Colon (tissue), 2 donors: ENCODE results near the gene MSI2.

ENCODE experiments used
- FAIRE-seq: peaks from 2 replicates; lab custom pipeline; 2012; peaks lifted over from hg19 to GRCh38; lab: Jason Lieb, UNC
- donor health status: control.
- donor health status: control.

The MSI2 gene

GRCh38 chr17:57622683-57623433 lies 366.5 kb downstream of the MSI2 start:
- no peak for FAIRE-seq

DNA sequence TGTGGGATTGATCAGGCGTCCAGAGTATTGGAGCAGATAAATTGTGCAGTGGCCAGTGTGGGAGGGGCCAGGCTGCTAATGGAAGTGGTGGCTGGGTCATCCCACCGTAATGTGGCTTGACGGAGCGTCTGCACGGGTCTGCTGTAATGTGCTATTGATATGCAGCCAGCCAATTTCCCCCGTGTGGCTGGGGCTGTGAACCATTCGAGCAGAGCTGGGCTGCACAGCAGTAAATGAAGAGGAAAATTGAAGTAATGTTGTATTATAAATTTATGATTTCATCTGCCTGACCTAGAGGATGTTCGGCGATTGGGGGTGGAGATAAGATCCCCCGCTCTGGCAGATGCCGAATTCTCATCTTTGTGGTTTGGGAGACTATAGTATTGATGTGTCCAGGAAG lies 367.3 kb downstream of the MSI2 start:
- no peak for FAIRE-seq

- FAIRE-seq = no peak
Observed at GRCh38 chr17:57624386-57624785, 368.1 kb downstream of the MSI2 start.

DNA sequence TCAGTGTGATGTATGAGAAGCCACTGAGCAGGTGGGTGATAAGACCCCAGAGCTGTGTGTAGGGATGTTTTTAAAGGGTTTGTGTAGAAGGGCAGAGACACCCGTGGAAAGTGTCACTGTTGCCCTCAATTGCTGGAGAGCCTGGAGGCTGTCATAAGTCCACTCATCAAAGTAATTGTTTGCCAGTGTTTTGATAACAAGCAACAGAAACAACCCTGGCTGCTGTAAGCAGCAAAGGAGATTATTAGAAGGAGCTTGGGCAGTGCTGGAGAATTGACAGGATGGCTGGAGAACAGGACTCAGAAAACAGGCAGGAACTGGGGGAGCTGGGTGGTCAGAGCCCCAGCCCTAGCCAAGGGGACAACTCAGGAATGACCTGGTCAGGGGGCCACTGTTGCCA lies 369.2 kb downstream of the MSI2 start:
- no peak for FAIRE-seq

- FAIRE-seq = no peak
Observed at GRCh38 chr17:57625957-57626356, 369.6 kb downstream of the MSI2 start.

DNA sequence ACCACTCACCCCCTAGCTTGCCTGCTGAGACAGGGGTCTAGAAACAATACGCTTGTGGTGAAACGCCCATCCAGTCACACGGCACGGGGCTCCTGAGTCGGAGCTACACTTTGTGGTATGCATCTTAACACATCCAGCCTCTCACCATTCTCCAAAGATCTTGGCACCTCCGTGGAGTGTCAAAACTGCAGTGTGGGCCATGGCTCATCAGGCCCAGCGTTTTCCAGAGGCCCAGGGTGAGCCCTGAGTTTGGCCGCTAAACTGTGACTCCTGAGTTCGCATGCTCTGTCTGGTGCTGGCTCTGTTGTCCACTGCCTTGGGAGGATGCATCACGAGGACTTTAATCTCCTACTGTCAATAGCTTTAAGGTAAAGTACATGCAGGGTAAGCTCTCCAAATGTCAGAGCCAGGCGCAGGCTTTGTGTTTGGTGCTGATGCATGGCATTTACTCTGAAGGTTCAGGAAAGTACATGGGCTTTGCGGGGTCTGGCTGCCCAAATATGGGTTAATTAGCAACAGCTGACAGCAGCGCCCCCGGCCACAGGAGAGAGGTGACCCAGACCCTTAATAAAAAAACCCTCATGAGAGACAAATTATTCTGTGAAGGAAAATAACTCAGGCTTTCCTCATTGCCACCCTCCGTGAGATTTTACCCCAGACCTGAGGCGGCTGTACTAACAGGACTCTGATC lies 370.3 kb downstream of the MSI2 start:
- no peak for FAIRE-seq

DNA sequence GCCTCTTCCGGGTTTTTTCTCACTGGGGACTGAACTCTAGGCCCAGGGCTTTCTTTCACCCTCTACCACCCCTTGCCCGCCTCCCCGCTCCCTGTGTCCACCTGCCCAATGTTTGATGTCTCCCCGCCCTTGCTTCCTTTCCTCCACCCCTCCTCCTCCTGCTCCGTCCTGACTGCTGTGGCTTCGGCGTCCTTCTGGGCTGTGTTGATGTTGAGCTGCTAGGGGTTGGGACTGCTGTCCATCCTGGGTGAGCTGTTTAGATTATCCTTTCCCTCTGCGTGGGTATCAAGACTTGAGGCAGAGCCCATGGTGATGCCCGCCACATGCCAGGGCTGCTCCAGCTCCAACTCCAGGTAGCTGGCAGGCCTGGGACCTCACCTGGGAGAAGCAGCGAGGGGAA lies 371.3 kb downstream of the MSI2 start:
- FAIRE-seq = no peak

GRCh38 chr17:57628421-57628820 lies 372.1 kb downstream of the MSI2 start:
- FAIRE-seq = no peak

- no peak for FAIRE-seq
Observed at GRCh38 chr17:57629470-57629869, 373.1 kb downstream of the MSI2 start.

DNA sequence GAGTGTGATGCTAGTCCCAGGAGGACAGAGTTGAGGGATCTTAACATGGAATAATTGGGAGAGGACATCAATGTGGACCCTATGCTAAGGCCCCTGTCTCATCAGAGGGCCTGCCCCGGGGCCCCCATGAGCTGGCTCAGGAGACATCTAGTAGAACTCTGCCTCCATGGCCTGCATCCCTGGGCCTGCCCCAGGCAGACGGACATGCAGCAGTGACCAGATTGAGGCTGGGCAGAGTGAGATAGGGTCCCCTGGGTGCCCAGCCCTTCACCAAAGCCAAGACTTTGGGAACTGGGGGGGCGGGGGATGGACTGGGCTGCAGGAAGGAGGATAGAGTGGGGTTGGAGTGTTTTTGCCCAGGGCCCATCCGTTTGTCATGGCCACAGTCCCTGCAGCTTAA lies 373.6 kb downstream of the MSI2 start:
- FAIRE-seq = no peak

DNA sequence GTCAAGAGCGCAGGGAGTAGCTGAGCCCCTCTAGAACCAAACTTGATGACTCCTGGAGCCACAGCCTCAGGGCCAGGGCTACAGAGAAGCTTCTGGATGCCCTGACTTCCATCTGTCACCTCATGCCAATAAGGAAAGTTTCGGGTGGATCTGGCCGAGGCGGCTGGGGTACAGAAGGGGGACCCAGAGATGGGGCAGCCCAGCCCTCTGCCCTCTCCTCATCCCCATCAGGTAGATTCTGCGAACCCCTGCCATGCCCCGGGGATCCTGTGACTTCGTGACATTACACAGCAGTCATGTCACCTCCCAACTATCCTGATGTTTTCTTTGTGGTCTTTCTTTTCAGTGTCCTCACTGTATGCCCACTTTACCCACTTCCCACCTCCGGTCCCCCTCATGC lies 374.4 kb downstream of the MSI2 start:
- no peak for FAIRE-seq

- FAIRE-seq = no peak
Observed at GRCh38 chr17:57631871-57632270, 375.5 kb downstream of the MSI2 start.

DNA sequence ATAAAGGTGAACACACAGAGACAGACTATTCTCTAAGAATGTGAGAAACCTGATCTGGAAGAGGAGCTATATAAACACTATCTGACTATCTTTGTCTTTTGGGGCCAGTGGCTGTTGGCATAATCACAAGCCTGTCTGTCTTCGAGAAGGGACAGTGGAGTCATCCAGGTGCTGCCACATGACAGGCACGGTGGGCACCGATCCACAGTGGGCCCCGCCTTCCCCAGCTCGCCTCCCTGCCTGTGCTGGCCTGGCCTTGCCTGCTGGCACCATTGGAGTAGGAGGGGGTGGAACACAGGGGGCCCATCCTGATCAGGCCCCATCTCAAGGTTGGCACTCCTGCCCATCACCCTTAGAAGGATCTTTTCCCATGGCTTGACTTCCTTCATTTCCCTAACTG lies 376.0 kb downstream of the MSI2 start:
- no peak for FAIRE-seq

- FAIRE-seq = no peak
Observed at GRCh38 chr17:57633236-57633635, 376.9 kb downstream of the MSI2 start.

GRCh38 chr17:57634713-57635465 lies 378.6 kb downstream of the MSI2 start:
- FAIRE-seq = no peak

GRCh38 chr17:57636274-57636673 lies 380.0 kb downstream of the MSI2 start:
- FAIRE-seq = no peak

DNA sequence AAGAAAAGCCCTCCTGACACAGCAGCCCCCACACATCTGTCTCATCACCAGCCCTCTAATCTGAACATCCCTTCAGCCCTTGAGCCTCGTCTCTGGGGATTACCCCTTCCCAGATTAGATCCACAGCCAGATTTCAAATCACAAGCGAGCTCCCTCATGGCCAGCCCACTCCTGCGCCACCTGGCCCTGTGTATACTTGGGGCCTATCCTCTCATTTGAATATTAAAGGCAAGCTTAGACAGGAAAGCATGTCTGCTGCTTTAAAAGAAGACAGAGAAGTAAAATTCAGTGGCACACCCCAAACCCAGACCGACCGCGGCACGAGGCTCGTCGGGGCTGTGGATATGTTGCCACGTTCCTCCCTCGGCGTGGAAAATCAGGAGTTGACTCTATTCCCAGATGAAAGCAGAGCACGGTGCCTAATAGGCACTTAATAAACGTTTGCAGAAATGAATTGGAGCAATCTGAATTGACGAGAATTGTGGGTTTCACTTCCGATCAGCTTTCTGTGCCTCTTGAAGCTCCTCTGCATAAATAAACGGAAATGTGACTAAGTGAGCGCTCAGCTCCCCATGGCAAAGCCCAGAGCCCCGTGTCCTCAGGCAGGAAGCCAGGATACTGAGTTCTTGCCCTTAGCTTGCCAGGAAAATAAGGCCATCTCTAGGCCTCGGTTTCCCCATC lies 380.8 kb downstream of the MSI2 start:
- no peak for FAIRE-seq

GRCh38 chr17:57637666-57638010 lies 381.3 kb downstream of the MSI2 start:
- no peak for FAIRE-seq

- FAIRE-seq = no peak
Observed at GRCh38 chr17:57638284-57638683, 382.0 kb downstream of the MSI2 start.

GRCh38 chr17:57639381-57639780 lies 383.1 kb downstream of the MSI2 start:
- FAIRE-seq = no peak

GRCh38 chr17:57640079-57640478 lies 383.8 kb downstream of the MSI2 start:
- no peak for FAIRE-seq

DNA sequence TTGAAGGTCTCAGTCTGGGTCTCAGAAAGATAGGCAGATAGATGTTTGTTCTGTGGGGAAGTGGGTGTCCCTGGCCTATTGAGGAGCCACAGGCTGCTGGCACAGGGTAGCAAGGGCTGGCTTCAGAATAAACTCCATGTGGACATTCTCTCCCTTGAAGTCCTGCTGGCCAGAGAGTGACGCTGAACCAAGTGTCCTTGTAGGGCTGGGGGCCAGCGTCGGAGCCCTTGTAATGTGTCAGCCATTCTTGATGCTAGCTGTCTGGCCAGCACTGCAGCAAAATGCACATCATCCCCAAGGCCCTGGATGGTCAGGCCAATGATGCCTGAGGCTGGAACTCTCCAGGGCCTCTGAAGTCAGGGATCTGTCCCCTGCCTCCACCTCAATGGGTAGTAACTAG lies 385.4 kb downstream of the MSI2 start:
- FAIRE-seq = no peak

- no peak for FAIRE-seq
Observed at GRCh38 chr17:57643062-57643461, 386.7 kb downstream of the MSI2 start.
